Mucosa of rectum (tissue), 2 donors: ENCODE results near the gene CNPY2.
"Not testable (repeated sequence)": the region's sequence is repeated elsewhere in the genome, so short reads cannot be mapped to it uniquely, and the experiment has no call there.

Experiments used
- H3K27ac ChIP-seq, 2 donors: one replicate each; pipeline ENCODE4 v1.7.0; 2013; ENCODE audit warnings: inconsistent platforms in 2 of 2, low read depth in 2 of 2, low read length in 2 of 2
- H3K27me3 ChIP-seq, 2 donors: one replicate each; pipeline ENCODE4 v1.7.0; 2013; ENCODE audit warnings: low read length in 2 of 2; ENCODE audit not compliant: control insufficient read depth in 2 of 2, insufficient read depth in 2 of 2
- H3K36me3 ChIP-seq, 2 donors: one replicate each; pipeline ENCODE4 v1.7.0; 2013; ENCODE audit warnings: low read length in 2 of 2; ENCODE audit not compliant: control insufficient read depth in 2 of 2, insufficient read depth in 2 of 2
- H3K4me1 ChIP-seq, 2 donors: one replicate each; pipeline ENCODE4 v1.7.0; 2013; ENCODE audit warnings: low read length in 2 of 2, mild to moderate bottlenecking in 1 of 2; ENCODE audit not compliant: control insufficient read depth in 2 of 2, insufficient read depth in 2 of 2
- H3K4me3 ChIP-seq, 2 donors: one replicate each; pipeline ENCODE4 v1.7.0; 2013; ENCODE audit warnings: low read length in 2 of 2
- H3K9ac ChIP-seq, 2 donors: one replicate each; pipeline ENCODE4 v1.7.0; 2013; ENCODE audit warnings: low read length in 2 of 2, low read depth in 1 of 2, mild to moderate bottlenecking in 1 of 2
- H3K9me3 ChIP-seq, 2 donors: one replicate each; pipeline ENCODE4 v1.7.0; 2013; ENCODE audit warnings: low read length in 2 of 2; ENCODE audit not compliant: control insufficient read depth in 2 of 2
- donor health status: healthy.
- donor health status: Normal muscosa, but diverticular disease.

The CNPY2 gene

DNA sequence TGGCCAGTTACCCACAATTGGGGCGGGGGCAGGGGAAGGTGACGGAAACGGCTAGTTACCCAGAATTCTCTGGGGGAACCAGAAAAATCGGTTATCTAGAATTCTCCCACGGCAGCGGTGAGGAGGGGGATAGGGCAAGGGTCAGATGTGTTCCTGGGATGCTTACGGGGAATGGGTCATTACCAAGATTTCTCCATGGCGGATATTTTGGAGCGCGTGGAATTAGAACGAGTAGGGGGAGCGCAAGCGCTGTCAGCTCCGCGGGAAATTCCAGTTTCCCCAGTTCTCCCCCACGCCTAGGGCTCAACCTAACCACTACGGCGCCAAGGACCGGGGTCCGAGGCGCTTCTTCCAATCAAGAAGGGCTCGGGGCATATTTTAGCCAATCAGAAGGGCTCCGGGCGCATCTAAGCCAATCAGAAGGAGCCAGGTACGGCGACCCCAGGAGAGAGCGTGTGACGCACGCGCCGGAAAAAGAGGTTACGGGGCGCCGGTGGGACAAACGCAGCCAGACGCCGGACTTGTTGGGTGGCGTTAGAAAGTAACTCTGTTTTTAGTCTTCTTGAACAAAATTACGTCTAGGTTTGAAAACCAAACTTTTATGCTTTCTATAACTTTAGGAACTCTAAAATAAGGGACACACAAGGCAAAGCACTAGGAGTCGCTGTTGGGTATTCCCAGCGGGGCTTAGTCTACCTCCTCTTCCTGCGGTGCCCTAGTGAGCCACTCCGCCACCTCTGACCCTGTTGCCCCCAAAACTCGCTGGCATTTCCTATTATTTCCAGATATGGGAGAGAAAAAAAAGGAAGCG, 18.1 kb upstream of the CNPY2 start, which contains the start of gene PAN2:
Gene PAN2 (minus strand): TSS at position 322 of the 811 bp plus-strand sequence. CDS start 906 bp downstream, outside the sequence.
- Histone ChIP-seq H3K9ac (peak within 1 kb of the TSS; percentile 87 to 88), H3K36me3 (no peaks in the 10 kb centered on the region), H3K27ac (peak within 1 kb of the TSS; percentile 93 to 95), H3K4me3 (peak within 1 kb of the TSS; percentile 74 to 93), H3K27me3 (no peaks in the 10 kb centered on the region), H3K9me3 (no peaks in the 10 kb centered on the region), H3K4me1 (peaks cover 6 to 11% of the 10 kb centered on the region in 2 donors)

DNA sequence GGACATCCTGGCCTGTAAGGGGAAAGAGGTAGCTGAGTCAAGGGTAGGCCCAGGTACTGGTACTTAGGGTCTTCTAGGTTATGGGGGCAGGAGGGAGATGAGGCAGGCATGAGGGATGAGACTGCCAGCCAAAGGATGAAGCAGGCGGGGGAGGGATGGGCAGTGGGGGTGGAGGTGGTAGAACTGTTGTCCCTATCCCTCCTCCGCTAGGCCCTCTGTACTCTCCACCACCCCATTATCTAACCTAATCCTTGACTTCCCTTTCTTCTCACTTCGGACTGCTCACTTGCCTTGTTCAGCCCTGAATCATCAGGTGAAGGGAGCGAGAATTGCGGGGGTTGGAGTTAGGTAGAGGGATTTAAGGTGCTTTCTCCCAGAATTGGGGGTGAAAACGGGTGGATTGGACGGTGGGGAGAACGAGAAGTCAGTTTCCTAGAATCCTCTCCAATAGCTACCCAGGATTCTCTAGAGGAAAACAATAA, 17.4 kb upstream of the CNPY2 start:
- peak overlapping the region; percentile 74 to 93 for H3K4me3 ChIP-seq
- peaks cover under 1 to 3% of the 10 kb centered on the region in 2 donors for H3K36me3 ChIP-seq
- H3K9ac ChIP-seq, result peak overlapping the region; percentile 87 to 88
- H3K27ac ChIP-seq, result peak overlapping the region; percentile 93 to 95
- peaks cover 6 to 11% of the 10 kb centered on the region in 2 donors for H3K4me1 ChIP-seq
- no peaks in the 10 kb centered on the region for H3K27me3 ChIP-seq
- H3K9me3 ChIP-seq, result no peaks in the 10 kb centered on the region

DNA sequence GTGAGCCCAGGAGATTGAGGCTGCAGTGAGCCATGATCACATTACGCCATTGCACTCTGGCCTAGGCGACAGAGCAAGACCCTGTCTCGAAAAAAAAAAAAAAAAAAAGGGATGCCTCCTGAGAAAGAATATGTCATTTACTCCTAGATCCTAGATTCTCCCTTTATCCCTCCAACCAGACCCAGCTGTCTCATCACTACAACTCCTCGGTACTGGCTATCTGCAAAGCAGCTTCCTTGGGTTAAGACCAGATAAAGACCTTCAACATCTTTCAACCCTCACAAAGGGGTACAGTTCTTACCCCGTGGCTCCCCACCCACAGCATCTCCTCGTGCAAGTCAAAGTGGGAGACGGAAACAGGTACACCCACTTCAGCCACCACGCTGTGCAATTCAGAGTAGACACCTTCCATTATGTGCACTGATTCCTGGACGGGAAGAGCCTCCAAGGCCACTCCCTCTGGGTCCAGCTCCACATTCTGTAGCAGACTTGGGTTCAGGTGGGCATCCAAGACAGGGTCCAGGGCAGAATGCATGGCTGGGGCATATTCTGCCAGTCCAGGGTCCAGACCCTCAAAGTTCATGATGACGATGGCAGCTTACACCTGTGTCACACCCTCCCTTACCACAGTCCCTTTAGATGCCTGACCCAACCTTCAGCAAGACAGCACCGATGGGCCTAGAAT, 16.9 kb upstream of the CNPY2 start:
- Histone ChIP-seq H3K36me3 (peaks cover 6 to 9% of the 10 kb centered on the region in 2 donors), H3K4me3 (peak overlapping the region; percentile 74 to 93), H3K27me3 (no peaks in the 10 kb centered on the region), H3K27ac (peak overlapping the region; percentile 93 to 95), H3K9ac (peak overlapping the region; percentile 87 to 88), H3K4me1 (peaks cover 6 to 11% of the 10 kb centered on the region in 2 donors), H3K9me3 (no peaks in the 10 kb centered on the region)

DNA sequence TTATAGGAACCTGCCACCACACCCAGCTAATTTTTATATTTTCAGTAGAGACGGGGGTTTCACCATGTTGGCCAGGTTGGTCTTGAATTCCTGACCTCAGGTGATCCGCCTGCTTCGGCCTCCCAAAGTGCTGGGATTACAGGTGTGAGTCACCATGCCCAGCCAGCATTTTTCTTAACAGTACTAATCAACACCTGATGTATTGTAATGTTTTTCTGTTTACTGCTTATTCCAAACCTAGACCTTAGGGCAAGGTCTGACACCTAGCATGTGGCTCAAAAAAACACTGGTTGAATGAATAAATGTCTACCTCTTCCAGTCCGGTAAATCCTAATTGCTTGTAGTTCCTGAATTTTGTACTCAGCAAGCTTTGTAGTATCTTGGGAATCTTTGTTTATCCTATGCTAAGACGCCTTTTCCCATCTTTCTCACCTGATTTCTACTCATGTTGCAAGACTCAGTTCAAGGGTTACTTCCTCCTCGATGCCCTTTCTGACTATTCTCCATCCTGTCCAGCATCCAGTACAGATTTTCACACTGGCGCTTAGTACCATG, 15.2 kb upstream of the CNPY2 start:
- Histone ChIP-seq H3K36me3 (peaks cover 18 to 25% of the 10 kb centered on the region in 2 donors), H3K4me3 (no peak overlapping the region), H3K27ac (no peak overlapping the region), H3K4me1 (peaks cover 6 to 11% of the 10 kb centered on the region in 2 donors), H3K9ac (no peak overlapping the region), H3K27me3 (no peaks in the 10 kb centered on the region), H3K9me3 (no peaks in the 10 kb centered on the region)

DNA sequence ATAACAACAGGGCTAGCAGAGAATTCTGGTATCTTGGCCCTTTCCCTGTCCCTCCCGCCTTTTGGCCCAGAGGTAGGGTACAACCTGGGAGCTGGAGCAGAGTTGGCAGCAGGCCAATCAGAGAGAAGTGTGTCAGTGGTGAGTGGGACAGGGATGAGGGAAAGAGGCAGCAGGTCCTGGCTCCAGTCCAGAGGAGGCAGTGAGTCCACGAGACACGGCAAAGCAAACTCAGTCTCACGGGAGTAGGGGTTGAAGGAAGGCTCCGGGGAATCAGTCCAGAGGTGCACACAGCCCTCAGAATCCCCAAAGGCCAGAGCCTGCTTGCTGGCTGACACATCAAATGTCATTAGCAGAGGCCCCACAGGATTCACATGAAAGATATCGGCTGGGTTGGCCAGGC, 10.7 kb upstream of the CNPY2 start:
- H3K36me3 ChIP-seq, result peaks cover 57 to 67% of the 10 kb centered on the region in 2 donors
- H3K4me3 ChIP-seq, result no peak overlapping the region
- no peaks in the 10 kb centered on the region for H3K9me3 ChIP-seq
- no peak overlapping the region for H3K9ac ChIP-seq
- no peaks in the 10 kb centered on the region for H3K27me3 ChIP-seq
- no peaks in the 10 kb centered on the region for H3K4me1 ChIP-seq
- no peak overlapping the region for H3K27ac ChIP-seq

DNA sequence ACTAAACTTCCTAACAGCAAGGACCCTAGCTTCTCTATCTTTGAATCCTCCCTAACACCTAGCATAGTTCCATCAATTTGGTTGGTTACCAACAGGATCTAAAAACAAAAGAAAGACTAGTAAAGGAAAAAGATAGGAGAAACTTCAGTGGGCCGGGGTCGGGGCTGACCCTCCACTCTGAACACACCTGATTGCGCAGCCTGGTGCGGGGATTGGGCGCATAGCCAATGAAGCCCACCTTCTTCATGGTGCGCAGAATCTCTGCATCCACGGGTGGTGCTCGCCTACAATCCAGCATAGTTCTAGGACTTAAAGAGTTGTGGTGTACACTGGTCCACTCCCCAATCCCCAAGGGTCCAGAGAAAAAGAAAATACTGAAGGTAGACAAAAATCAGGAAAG, 10.3 kb upstream of the CNPY2 start:
- Histone ChIP-seq H3K27me3 (no peaks in the 10 kb centered on the region), H3K4me3 (no peak overlapping the region), H3K9ac (no peak overlapping the region), H3K36me3 (peaks cover 57 to 67% of the 10 kb centered on the region in 2 donors), H3K27ac (no peak overlapping the region), H3K4me1 (no peaks in the 10 kb centered on the region), H3K9me3 (no peaks in the 10 kb centered on the region)

DNA sequence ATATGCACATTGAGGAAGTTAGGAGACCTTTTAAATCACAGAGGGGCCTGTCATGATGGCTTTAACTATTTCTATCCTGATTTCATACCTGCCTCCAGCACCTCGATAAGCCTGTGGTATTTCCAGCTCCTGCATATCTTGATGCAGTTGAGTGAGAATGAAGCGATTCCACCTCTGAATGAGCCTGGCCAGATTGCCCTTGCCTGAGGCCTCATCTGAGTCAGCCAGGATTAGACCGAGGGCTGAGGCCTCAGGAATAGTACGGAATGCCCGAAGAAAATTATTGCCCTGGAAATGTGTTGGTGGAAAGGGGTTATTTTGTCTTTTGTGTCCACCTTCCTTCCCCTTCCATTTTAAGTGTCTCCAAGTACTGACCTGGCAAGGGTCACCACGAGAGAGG, 8.4 kb upstream of the CNPY2 start:
- no peaks in the 10 kb centered on the region for H3K4me1 ChIP-seq
- peaks cover 67 to 75% of the 10 kb centered on the region in 2 donors for H3K36me3 ChIP-seq
- no peak overlapping the region for H3K4me3 ChIP-seq

DNA sequence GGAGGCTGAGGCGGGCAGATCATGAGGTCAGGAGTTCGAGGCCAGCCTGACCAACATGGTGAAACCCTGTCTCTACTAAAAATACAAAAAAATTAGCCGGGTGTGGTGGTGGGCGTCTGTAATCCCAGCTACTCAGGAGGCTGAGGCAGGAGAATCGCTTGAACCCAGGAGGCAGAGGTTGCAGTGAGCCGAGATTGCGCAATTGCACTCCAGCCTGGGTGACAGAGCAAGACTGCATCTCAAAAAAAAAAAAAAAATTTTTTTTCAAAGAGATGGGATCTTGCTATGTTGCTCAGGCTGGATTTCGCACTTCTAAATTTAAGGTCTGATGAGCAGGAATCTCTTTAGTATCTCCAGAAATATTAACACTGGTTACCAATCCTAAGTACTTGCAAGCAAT, 5.8 kb upstream of the CNPY2 start:
- peaks cover 63 to 65% of the 10 kb centered on the region in 2 donors for H3K36me3 ChIP-seq

More for the DNA sequence above, 8.4 kb upstream of the CNPY2 start:
- Histone ChIP-seq H3K27me3 (no peaks in the 10 kb centered on the region), H3K27ac (no peak overlapping the region), H3K9ac (no peak overlapping the region), H3K9me3 (no peaks in the 10 kb centered on the region)

DNA sequence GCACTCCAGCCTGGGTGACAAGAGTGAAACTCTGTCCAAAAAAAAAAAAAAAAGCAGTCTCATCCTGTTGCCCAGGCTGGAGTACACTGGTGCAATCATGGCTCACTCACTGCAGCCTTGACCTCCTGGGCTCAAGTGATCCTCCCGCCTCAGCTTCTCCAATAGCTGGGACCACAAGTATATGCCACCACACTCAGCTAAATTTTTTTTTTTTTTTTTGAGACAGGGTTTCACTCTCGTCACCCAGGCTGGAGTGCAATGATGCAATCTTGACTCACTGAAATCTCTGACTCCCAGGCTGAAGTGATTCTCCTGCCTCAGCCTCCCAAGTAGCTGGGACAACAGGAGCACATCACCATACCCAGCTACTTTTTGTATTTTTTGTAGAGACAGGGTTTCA, 5.2 kb upstream of the CNPY2 start:
- no peaks in the 10 kb centered on the region for H3K27me3 ChIP-seq
- peaks cover 6% of the 10 kb centered on the region in 2 donors for H3K4me1 ChIP-seq
- no peak overlapping the region for H3K4me3 ChIP-seq
- H3K36me3 ChIP-seq, result peaks cover 58 to 60% of the 10 kb centered on the region in 2 donors
- H3K9me3 ChIP-seq, result no peaks in the 10 kb centered on the region
- H3K27ac ChIP-seq, result no peak overlapping the region
- no peak overlapping the region for H3K9ac ChIP-seq

More for the DNA sequence above, 5.8 kb upstream of the CNPY2 start:
- not testable (repeated sequence) for H3K4me3 ChIP-seq, H3K4me1 ChIP-seq, H3K9me3 ChIP-seq, H3K27ac ChIP-seq, H3K9ac ChIP-seq, H3K27me3 ChIP-seq

DNA sequence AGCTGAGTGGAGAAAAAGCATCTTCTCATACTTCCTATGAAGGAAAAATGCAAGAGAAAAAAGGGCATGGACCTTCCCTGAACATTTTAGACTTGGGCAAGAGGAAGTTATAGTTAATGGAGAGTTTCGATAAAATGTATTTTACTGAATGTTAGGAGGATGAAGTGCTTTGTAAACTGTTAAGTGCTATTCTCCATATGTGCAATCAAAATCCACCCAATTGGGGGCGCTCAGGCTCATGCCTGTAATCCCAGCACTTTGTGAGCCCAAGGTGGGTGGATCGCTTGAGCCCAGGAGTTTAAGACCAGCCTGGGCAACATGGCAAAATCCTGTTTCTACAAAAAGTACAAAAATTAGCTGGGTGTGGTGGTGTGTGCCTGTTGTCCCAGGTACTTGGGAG, 1.9 kb upstream of the CNPY2 start:
- no peak overlapping the region for H3K27ac ChIP-seq
- no peaks in the 10 kb centered on the region for H3K27me3 ChIP-seq
- peaks cover 14 to 15% of the 10 kb centered on the region in 2 donors for H3K4me1 ChIP-seq
- no peak overlapping the region for H3K4me3 ChIP-seq
- H3K9ac ChIP-seq, result no peak overlapping the region
- no peaks in the 10 kb centered on the region for H3K9me3 ChIP-seq
- H3K36me3 ChIP-seq, result peaks cover 25 to 29% of the 10 kb centered on the region in 2 donors
